ENCODE measurements around the gene CDH20. TPM values are rescaled to one million over a fixed set of nuclear protein-coding genes. Genes with fewer than 3 reads are reported as not detected.

Gene CDH20
- total and polyA plus RNA-seq, 2 of the 4 experiments (the other 2 are of a cell fraction): not detected

GRCh38 chr18:61595615-61596251, 262.5 kb downstream of the CDH20 start:
- intact Hi-C loops (cut with micrococcal nuclease): no loop called here
- Histone ChIP-seq H3K4me2 (ENCODE audit: low read depth, low read length) (no peak overlapping the region), H3K56ac (ENCODE audit: extremely low read depth, insufficient read depth, low read length) (no peak overlapping the region), H3K27ac (ENCODE audit: insufficient read depth, low read length) (no peak overlapping the region), H2BK20ac (ENCODE audit: low read depth, low read length) (no peak overlapping the region), H3K27me3 (ENCODE audit: control insufficient read depth, insufficient read depth, low read length) (no peaks in the 10 kb centered on the region), H2BK15ac (ENCODE audit: low read depth, low read length) (no peak overlapping the region), H2AFZ (replicated peaks; ENCODE audit: low read length, poor library complexity) (no peak overlapping the region), H2BK5ac (ENCODE audit: low read depth, low read length, poor library complexity, severe bottlenecking) (no peak overlapping the region), H3K4me1 (ENCODE audit: control insufficient read depth, insufficient read depth, low read length) (peaks cover 2% of the 10 kb centered on the region), H3K79me1 (ENCODE audit: low read depth in 1 of 2, low read length in 2 of 2) (peaks cover 0 to 4% of the 10 kb centered on the region in 2 experiments; a peak in 1 of 4 replicates), H3K4me3 (ENCODE audit: insufficient read depth, low read depth, low read length) (no peak overlapping the region), H2BK120ac (ENCODE audit: low read depth, low read length) (no peak overlapping the region), H3K18ac (ENCODE audit: low read depth, low read length) (no peak overlapping the region), H3K14ac (replicated peaks; ENCODE audit: low read depth, low read length) (no peak overlapping the region), H3K9me1 (ENCODE audit: insufficient read depth, low read length) (0 out of 2 replicates have a peak, but pooled peaks cover 2% of the 10 kb centered on the region), H4K20me1 (ENCODE audit: insufficient read depth, low read length) (no peaks in the 10 kb centered on the region), H2AK5ac (ENCODE audit: low read depth, low read length) (no peak overlapping the region), H4K91ac (ENCODE audit: insufficient read depth, low read depth, low read length) (no peak overlapping the region), H3K4ac (ENCODE audit: low read depth, low read length) (no peak overlapping the region), H3K9me3 (ENCODE audit: control insufficient read depth, insufficient read depth, low read length) (no peaks in the 10 kb centered on the region), H3K23ac (ENCODE audit: low read depth, low read length) (no peak overlapping the region), H3K36me3 (ENCODE audit: control insufficient read depth, insufficient read depth, low read length) (no peaks in the 10 kb centered on the region), H4K5ac (ENCODE audit: low read depth, low read length) (peak overlapping the region; percentile 18; the same call in 1 of the 2 replicates), H4K8ac (ENCODE audit: low read depth in 2 of 2, low read length in 2 of 2) (no peak overlapping the region), H3K9ac (ENCODE audit: low read depth, low read length) (no peak overlapping the region), H2AK9ac (replicated peaks; ENCODE audit: low read depth, low read length, poor library complexity) (no peak overlapping the region)
- dilution Hi-C loops (cut with HindIII; ENCODE audit: low sequenced_read_pairs, unreplicated experiment): no loop called here
- ATAC-seq (ENCODE audit: low read depth) (no peak), DNase-seq (no peak)
- CTCF ChIA-PET: interaction anchor here (0.8 kb wide), 1 partner anchor 14 kb away, joined by 3 read pairs; no protein-coding TSS in a partner anchor
- TF ChIP-seq MAFK (IDR thresholded peaks at IDR 0.05; ENCODE audit: low read depth, low read length) (no peak), USF2 (IDR thresholded peaks at IDR 0.05; ENCODE audit: low read depth, low read length) (no peak), CHD1 (IDR thresholded peaks at IDR 0.05; ENCODE audit: low read depth, low read length) (no peak), MXI1 (IDR thresholded peaks at IDR 0.05; ENCODE audit: borderline replicate concordance, low read depth, low read length) (no peak), RCOR1 (IDR thresholded peaks at IDR 0.05; ENCODE audit: insufficient replicate concordance, low read length) (no peak), ELK1 (IDR thresholded peaks at IDR 0.05; ENCODE audit: borderline replicate concordance, low read depth, low read length) (no peak), CEBPB (IDR thresholded peaks at IDR 0.05; ENCODE audit: low read depth, low read length) (no peak), CTCF (conservative IDR thresholded peaks at IDR 0.05; ENCODE audit: low read depth, low read length) (no peak)
- 100% methylated on average over 1 of the region's 8 CpGs; no CpG with 5 or more reads in 1 of the 2 experiments for WGBS, 2 experiments (ENCODE audit: extremely low coverage in 2 of 2, insufficient read length in 1 of 2)
- POLR2A ChIA-PET (ENCODE audit: unreplicated experiment): no interaction called here
- in situ Hi-C loops (cut with MboI; ENCODE audit: low sequenced_read_pairs): no loop called here
- BruUV-seq (replicated peaks): no TSS peak
